ENCODE results near the gene CDH4. TPM values are rescaled to one million over a fixed set of nuclear protein-coding genes. Genes with fewer than 3 reads are reported as not detected.

Gene CDH4
- total RNA-seq, 3 donors from 2014 or later (not counting 1 experiment from before 2014, with no cell fraction given), result 0.18 TPM; not detected in 2

- H3K36me3 ChIP-seq (ENCODE audit: control insufficient read depth, insufficient read depth, low read length), result no peaks in the 10 kb centered on the region
- no peaks in the 10 kb centered on the region for H3K9me3 Mint-ChIP-seq
- H3K27ac ChIP-seq (ENCODE audit: low read length), result no peak overlapping the region
- WGBS (ENCODE audit: insufficient coverage), result 79% methylated on average over 23 of the region's 23 CpGs
- H3K27me3 Mint-ChIP-seq (ENCODE audit: low read depth in 2 of 2), result no peaks in the 10 kb centered on the region
- intact Hi-C loops (cut with micrococcal nuclease), result no loop called here
- no peak for ATAC-seq
- no peak overlapping the region for H3K4me3 Mint-ChIP-seq
- H3K27me3 ChIP-seq (ENCODE audit: control insufficient read depth, insufficient read depth, low read length), result no peaks in the 10 kb centered on the region
- H3K4me1 ChIP-seq (ENCODE audit: control insufficient read depth, insufficient read depth, low read length), result no peaks in the 10 kb centered on the region
- no peaks in the 10 kb centered on the region for H3K36me3 Mint-ChIP-seq
- no peak overlapping the region for H3K4me3 ChIP-seq (ENCODE audit: low read length)
- H3K9me3 ChIP-seq (ENCODE audit: control insufficient read depth, insufficient read depth, low read length), result peaks cover 10% of the 10 kb centered on the region
- DNase-seq, result no peak
- H3K27ac Mint-ChIP-seq, result no peak overlapping the region
- no peak for TF ChIP-seq CTCF (IDR thresholded peaks at IDR 0.05)
- H3K4me1 Mint-ChIP-seq, result no peaks in the 10 kb centered on the region
Observed at GRCh38 chr20:61640131-61640870, 388.2 kb downstream of the CDH4 start.

- Mint-ChIP-seq H3K27me3 (ENCODE audit: low read depth in 2 of 2) (no peaks in the 10 kb centered on the region), H3K36me3 (no peaks in the 10 kb centered on the region), H3K4me3 (no peak overlapping the region), H3K4me1 (no peaks in the 10 kb centered on the region), H3K9me3 (no peaks in the 10 kb centered on the region), H3K27ac (no peak overlapping the region)
- Histone ChIP-seq H3K4me3 (ENCODE audit: low read length) (no peak overlapping the region), H3K4me1 (ENCODE audit: control insufficient read depth, insufficient read depth, low read length) (no peaks in the 10 kb centered on the region), H3K27me3 (ENCODE audit: control insufficient read depth, insufficient read depth, low read length) (no peaks in the 10 kb centered on the region), H3K36me3 (ENCODE audit: control insufficient read depth, insufficient read depth, low read length) (no peaks in the 10 kb centered on the region), H3K9me3 (ENCODE audit: control insufficient read depth, insufficient read depth, low read length) (peaks cover 10% of the 10 kb centered on the region), H3K27ac (ENCODE audit: low read length) (no peak overlapping the region)
- ATAC-seq (no peak), DNase-seq (no peak)
- intact Hi-C loops (cut with micrococcal nuclease), result no loop called here
- 81% methylated on average over 11 of the region's 11 CpGs for WGBS (ENCODE audit: insufficient coverage)
- TF ChIP-seq CTCF (IDR thresholded peaks at IDR 0.05), result no peak
Observed at GRCh38 chr20:61640871-61641245, 388.8 kb downstream of the CDH4 start.

- Mint-ChIP-seq H3K27ac (no peak overlapping the region), H3K4me1 (no peaks in the 10 kb centered on the region), H3K36me3 (no peaks in the 10 kb centered on the region), H3K4me3 (no peak overlapping the region), H3K27me3 (ENCODE audit: low read depth in 2 of 2) (no peaks in the 10 kb centered on the region), H3K9me3 (no peaks in the 10 kb centered on the region)
- H3K27me3 ChIP-seq (ENCODE audit: control insufficient read depth, insufficient read depth, low read length), result no peaks in the 10 kb centered on the region
- H3K9me3 ChIP-seq (ENCODE audit: control insufficient read depth, insufficient read depth, low read length), result peaks cover 13% of the 10 kb centered on the region
- WGBS (ENCODE audit: insufficient coverage), result 88% methylated on average over 12 of the region's 12 CpGs
- no peak overlapping the region for H3K4me3 ChIP-seq (ENCODE audit: low read length)
- H3K27ac ChIP-seq (ENCODE audit: low read length), result no peak overlapping the region
- H3K36me3 ChIP-seq (ENCODE audit: control insufficient read depth, insufficient read depth, low read length), result no peaks in the 10 kb centered on the region
- TF ChIP-seq CTCF (IDR thresholded peaks at IDR 0.05), result no peak
- no peaks in the 10 kb centered on the region for H3K4me1 ChIP-seq (ENCODE audit: control insufficient read depth, insufficient read depth, low read length)
- ATAC-seq (no peak), DNase-seq (no peak)
- intact Hi-C loops (cut with micrococcal nuclease), result no loop called here
Observed at GRCh38 chr20:61643656-61644377, 391.8 kb downstream of the CDH4 start.
